Measurements from ENCODE around the gene MTHFD2.
"Not testable (repeated sequence)": the region's sequence is repeated elsewhere in the genome, so short reads cannot be mapped to it uniquely, and the experiment has no call there.

MTHFD2 gene

DNA sequence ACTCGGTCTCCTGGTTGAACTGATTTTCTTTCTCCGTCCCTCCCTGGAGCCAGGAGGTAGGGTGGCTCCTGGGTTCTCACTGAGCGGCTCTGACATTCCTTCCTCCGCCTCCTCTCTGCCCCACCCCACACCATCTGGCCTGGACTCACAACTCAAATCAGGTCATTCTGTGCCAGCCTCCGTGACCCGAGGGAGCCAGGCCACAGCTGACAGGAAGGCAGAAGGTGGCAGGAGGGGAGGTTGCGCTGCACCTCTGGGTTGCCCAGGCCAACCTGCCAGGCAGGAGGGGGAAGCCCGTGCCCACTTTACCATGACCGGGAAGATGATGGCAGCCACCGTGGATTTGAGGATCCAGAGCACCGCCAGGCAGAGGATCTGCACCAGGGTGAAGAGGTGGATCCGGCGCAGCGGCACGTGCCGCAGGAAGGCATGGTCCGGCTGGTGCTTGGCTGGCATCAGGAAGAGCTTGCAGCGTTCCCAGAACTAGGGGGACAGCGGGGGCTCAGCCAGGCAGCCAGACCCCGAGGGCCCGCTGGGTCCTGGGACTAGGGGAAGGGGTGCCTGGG, 28.3 kb downstream of the MTHFD2 start:
- DNase-seq (ENCODE audit: low read depth) = no peak
- TF ChIP-seq, protein P1, sequence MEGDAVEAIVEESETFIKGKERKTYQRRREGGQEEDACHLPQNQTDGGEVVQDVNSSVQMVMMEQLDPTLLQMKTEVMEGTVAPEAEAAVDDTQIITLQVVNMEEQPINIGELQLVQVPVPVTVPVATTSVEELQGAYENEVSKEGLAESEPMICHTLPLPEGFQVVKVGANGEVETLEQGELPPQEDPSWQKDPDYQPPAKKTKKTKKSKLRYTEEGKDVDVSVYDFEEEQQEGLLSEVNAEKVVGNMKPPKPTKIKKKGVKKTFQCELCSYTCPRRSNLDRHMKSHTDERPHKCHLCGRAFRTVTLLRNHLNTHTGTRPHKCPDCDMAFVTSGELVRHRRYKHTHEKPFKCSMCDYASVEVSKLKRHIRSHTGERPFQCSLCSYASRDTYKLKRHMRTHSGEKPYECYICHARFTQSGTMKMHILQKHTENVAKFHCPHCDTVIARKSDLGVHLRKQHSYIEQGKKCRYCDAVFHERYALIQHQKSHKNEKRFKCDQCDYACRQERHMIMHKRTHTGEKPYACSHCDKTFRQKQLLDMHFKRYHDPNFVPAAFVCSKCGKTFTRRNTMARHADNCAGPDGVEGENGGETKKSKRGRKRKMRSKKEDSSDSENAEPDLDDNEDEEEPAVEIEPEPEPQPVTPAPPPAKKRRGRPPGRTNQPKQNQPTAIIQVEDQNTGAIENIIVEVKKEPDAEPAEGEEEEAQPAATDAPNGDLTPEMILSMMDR (IDR thresholded peaks at IDR 0.05; ENCODE audit: insufficient read depth, low read depth, low read length, missing control alignments) = no peak

DNA sequence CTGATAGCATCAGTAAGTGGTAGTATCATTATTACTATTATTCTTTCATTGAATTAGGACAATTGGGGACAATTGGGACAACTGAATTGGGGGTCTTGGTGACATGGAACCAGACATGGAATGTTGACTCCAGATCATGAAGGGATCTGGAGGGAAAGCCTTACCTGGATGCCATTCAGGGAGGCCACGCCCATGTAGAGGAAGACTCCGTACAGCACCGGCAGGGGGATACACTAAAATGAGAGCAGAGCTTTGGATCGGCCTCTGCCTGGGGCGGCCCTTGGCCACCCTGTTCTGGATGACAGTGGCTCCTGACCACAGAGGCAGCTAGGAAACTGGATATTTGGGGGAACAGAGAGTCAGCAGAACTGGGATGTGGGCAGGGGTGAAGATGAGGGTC, 29.2 kb downstream of the MTHFD2 start:
- no peak for DNase-seq (ENCODE audit: low read depth)
- TF ChIP-seq, protein P1 (IDR thresholded peaks at IDR 0.05; ENCODE audit: insufficient read depth, low read depth, low read length, missing control alignments) = no peak

More for the DNA sequence above, 28.3 kb downstream of the MTHFD2 start:
- no peak overlapping the region for H3K4me3 ChIP-seq (ENCODE audit: low read depth, low read length)

DNA sequence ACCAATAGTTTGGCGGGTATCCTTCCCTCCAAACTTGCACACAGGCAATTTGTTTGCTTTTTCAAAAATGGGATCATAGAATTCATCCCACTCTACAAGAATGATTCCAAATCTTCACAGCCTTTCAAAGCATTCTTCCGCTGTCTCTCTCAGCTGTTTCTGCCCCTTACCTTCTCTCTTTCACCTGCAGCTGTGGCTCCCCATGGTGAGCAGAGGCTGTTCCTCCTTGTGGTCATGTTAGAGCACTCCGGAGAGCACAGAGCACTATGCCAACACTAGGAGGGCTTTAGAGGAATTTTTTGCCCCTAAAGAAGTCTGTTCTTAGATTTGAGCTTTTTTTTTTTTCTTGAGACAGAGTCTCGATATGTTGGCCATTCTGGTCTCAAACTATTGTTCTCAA, 30.4 kb downstream of the MTHFD2 start:
- no peak for DNase-seq (ENCODE audit: low read depth)
- TF ChIP-seq, protein P1 (IDR thresholded peaks at IDR 0.05; ENCODE audit: insufficient read depth, low read depth, low read length, missing control alignments) = no peak
- no peak overlapping the region for H3K4me3 ChIP-seq (ENCODE audit: low read depth, low read length)

More for the DNA sequence above, 29.2 kb downstream of the MTHFD2 start:
- no peak overlapping the region for H3K4me3 ChIP-seq (ENCODE audit: low read depth, low read length)

DNA sequence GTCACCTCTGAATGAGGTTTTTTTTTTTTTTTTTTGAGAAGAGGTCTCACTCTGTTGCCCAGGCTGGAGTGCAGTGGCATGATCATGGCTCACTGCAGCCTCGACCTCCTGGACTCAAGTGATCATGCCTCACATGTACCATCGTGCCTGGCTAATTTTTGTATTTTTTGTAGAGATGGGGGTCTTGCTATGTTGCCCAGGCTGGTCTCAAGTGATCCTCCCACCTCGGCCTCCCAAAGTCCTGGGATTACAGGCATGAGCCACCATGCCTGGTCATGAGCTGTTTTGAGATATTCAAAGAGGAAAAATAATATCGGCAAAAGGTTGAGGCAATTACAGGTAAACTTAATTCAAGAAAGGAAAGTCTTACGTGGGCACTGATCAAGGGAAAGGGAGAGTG, 31.4 kb downstream of the MTHFD2 start:
- not testable (repeated sequence) for H3K4me3 ChIP-seq (ENCODE audit: low read depth, low read length); DNase-seq (ENCODE audit: low read depth)

DNA sequence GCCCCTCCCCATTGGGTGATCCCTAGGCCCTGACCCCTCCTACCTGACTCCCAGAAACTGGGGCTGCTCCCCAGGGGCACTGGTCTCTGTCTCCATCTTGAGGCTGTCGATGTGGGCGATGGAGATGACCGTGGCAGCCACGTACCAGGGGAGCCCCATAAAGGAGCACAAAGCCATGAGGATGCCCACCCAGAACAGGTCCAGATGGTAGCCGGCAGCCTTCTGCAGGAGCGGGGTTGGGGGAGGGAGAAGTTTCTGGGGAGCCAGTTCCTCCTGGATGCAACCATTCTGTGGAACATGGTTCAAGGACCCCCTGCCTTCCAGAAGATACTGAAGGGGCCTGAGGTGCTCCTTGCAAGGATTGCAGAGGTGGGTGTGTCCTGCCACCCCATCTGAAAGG, 34.0 kb downstream of the MTHFD2 start:
- H3K4me3 ChIP-seq (ENCODE audit: low read depth, low read length) = no peak overlapping the region
- DNase-seq (ENCODE audit: low read depth) = no peak
- TF ChIP-seq, protein P1 (IDR thresholded peaks at IDR 0.05; ENCODE audit: insufficient read depth, low read depth, low read length, missing control alignments) = no peak

DNA sequence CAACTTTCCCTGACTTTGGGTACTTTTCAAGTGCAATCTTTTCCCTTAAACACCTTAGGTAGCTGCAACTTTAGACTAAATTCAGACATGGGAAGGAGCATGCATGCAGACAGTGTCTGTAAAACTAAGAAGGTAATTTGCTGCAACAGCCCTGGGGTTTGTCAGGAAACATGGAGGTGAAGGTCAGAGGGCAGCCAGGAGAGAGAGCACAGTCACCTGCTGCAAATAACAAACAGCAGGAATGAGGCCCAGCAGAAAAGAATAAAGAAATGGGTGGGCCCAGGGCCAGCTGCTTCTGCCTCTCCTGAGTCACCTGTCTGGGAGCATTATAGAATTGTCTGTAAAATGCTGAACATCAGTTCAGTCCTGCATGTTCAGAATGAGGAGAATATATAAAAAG, 35.2 kb downstream of the MTHFD2 start:
- H3K4me3 ChIP-seq (ENCODE audit: low read depth, low read length) = no peak overlapping the region
- TF ChIP-seq, protein P1 (IDR thresholded peaks at IDR 0.05; ENCODE audit: insufficient read depth, low read depth, low read length, missing control alignments) = no peak
- DNase-seq (ENCODE audit: low read depth) = no peak

DNA sequence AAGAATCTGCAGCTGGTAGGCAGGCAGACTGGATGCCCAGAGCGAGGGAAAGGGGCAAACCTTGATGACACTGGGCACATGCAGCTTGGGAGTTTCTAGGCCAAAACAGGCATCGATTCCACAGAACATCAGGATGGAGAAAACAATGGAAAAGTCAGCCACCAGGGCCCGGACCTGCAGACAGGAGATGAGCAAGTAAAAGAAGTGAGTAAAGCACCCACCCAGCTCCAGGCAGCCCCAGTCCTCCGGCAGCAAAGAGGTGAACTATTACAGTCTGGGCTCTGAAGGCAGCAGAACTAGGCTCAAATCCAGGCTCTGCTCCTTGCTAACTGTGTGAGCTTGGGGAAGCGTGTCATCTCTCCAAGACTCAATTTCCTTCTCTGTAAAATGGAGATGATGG, 36.6 kb downstream of the MTHFD2 start:
- TF ChIP-seq, protein P1 (IDR thresholded peaks at IDR 0.05; ENCODE audit: insufficient read depth, low read depth, low read length, missing control alignments) = no peak
- no peak overlapping the region for H3K4me3 ChIP-seq (ENCODE audit: low read depth, low read length)
- DNase-seq (ENCODE audit: low read depth) = no peak

All from GM12865 (cell line).